ENCODE data around the gene VSIR.

- TF ChIP-seq POLR2A (IDR thresholded peaks at IDR 0.05; ENCODE audit: low read depth, low read length) (no peak), POLR2AphosphoS5 (IDR thresholded peaks at IDR 0.05; ENCODE audit: low read depth, low read length) (no peak), TAF1 (IDR thresholded peaks at IDR 0.05; ENCODE audit: low read depth, low read length) (no peak)
Measured at GRCh38 chr10:71755179-71755879, 18.0 kb downstream of the VSIR start.
